IPS-15b (cell line): Measurements from ENCODE around the gene VEGFB.

ENCODE experiments used
- H3K27me3 ChIP-seq: one replicate; pipeline ENCODE4 v1.6.1; 2013; ENCODE audit warnings: low read length; ENCODE audit not compliant: control insufficient read depth, insufficient read depth
- H3K36me3 ChIP-seq: one replicate; pipeline ENCODE4 v1.6.1; 2013; ENCODE audit warnings: low read length; ENCODE audit not compliant: control insufficient read depth, insufficient read depth
- H3K4me1 ChIP-seq: one replicate; pipeline ENCODE4 v1.6.1; 2013; ENCODE audit warnings: mild to moderate bottlenecking, low read length; ENCODE audit not compliant: control insufficient read depth, insufficient read depth
- H3K4me3 ChIP-seq: one replicate; pipeline ENCODE4 v1.5.1; 2013; ENCODE audit warnings: low read depth, low read length
- H3K9ac ChIP-seq: one replicate; pipeline ENCODE4 v1.6.1; 2013; ENCODE audit warnings: low read depth, mild to moderate bottlenecking, low read length
- H3K9me3 ChIP-seq: one replicate; pipeline ENCODE4 v1.6.1; 2013; ENCODE audit warnings: mild to moderate bottlenecking, low read length; ENCODE audit not compliant: control insufficient read depth, insufficient read depth

VEGFB gene

DNA sequence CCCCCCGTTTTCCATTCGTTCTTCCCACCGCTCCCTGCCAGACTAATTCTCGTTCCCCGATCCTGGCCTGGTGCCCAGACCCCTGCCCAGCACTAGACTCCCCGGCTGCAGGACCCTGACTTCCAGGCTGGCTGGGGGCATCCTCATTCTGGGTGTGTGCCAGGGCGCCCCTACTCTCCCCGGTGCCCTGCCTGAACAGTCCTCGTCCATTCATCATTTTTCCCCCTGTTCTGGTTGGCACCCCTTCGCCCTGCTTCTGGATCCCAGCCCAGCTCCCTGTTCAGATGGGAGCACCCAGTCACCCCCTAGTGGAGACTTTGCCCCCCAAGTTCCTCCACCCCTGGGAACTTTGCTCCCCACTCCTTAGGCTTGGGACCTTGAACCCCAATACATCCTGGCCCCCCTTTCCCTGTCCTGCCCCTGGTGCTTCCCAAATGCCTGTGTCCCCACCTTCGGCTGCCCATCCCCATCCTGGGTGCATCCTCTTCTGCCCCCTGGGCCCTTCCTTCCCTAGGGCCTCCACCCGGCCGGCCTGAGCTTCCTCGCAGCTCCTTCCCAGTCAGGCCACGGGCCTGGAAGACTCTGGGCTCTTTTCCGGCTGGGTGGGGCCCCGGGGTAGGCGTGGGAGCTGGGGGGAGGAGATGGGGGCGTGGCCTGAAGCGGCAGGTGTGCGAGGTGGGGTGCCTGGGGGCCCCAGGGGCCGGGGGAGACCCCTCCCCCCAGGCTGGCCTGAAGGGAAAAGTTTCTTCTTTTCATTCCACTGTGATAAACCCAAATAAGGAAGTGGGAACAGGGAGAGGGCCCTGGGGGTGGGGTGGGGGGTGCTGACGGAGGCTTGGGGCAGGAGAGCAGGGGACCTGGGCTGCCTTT is 17.9 kb downstream of the VEGFB start:
- H3K4me1 ChIP-seq: peaks cover 33% of the 10 kb centered on the region

DNA sequence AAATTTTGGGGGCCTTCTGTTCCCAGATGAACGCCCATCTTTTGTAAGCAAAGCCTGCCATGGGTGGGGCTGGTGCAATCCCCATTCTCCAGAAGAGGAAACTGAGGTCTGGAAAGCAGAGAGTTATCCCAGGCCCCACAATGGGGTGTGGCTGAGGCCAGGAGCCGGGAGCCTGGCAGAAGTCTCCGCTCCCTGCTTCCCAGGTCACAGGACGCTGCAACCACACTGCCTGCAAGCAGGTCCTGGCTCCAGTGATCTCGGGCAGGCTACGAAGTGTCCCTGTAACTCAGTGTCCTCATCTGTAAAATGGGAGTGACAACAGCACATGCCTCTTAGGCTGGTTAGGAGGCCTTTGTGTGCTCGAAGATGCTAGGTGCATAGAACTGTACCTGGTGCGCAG is 18.7 kb downstream of the VEGFB start:
- Histone ChIP-seq H3K4me1 (peaks cover 30% of the 10 kb centered on the region), H3K9me3 (no peaks in the 10 kb centered on the region), H3K9ac (peak overlapping the region; percentile 16), H3K4me3 (peak overlapping the region; percentile 41), H3K27me3 (no peaks in the 10 kb centered on the region), H3K36me3 (peaks cover 36% of the 10 kb centered on the region)

More for the DNA sequence above, 17.9 kb downstream of the VEGFB start:
- Histone ChIP-seq H3K9me3 (no peaks in the 10 kb centered on the region), H3K9ac (peak overlapping the region; percentile 79), H3K36me3 (peaks cover 34% of the 10 kb centered on the region), H3K4me3 (peak overlapping the region; percentile 91), H3K27me3 (no peaks in the 10 kb centered on the region)

DNA sequence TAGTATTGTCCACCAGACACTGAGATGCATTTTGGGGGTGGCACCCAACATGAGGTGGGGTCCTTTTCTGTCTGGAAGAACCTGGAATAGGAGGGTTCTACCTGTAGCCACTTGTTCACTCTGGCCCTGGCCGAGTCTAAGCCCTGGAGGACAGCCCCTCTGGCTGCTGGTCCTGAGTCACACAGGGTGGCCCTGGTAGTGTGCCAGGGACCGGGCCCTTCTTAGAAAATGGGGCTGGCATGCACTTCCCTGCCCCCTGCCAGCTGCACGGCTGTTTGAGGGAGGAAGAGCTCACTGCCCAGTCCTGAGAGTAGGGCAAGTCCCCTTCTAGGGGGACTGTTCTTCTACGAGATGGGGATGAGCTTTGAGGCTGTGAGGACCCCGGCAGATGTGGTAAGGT is 19.1 kb downstream of the VEGFB start:
- Histone ChIP-seq H3K36me3 (peaks cover 41% of the 10 kb centered on the region), H3K4me3 (peak overlapping the region; percentile 41)

DNA sequence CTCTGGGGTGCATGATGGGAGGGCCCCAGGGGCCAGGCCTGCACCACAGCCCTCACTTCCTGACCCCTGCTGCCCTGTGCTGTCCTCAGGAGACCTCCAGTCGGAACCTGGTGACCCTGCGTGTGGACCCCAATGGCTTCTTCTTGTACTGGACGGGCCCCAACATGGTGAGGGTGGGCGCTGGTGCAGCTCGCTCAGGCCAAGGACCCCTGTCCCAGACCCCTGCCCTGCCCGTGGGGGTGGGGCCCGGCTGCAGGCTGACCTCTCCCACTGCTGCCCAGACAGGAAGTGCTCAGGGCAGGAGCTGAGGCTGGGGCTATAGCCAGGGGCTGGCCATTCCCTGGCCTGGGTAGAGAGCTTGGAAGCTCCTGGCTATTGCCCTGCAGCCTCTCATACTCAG is 19.9 kb downstream of the VEGFB start:
- peaks cover 17% of the 10 kb centered on the region for H3K4me1 ChIP-seq
- no peaks in the 10 kb centered on the region for H3K9me3 ChIP-seq
- H3K27me3 ChIP-seq: no peaks in the 10 kb centered on the region
- H3K36me3 ChIP-seq: peaks cover 49% of the 10 kb centered on the region
- no peak overlapping the region for H3K9ac ChIP-seq
- no peak overlapping the region for H3K4me3 ChIP-seq

More for the DNA sequence above, 19.1 kb downstream of the VEGFB start:
- Histone ChIP-seq H3K9ac (no peak overlapping the region), H3K9me3 (no peaks in the 10 kb centered on the region), H3K27me3 (no peaks in the 10 kb centered on the region), H3K4me1 (peaks cover 25% of the 10 kb centered on the region)

DNA sequence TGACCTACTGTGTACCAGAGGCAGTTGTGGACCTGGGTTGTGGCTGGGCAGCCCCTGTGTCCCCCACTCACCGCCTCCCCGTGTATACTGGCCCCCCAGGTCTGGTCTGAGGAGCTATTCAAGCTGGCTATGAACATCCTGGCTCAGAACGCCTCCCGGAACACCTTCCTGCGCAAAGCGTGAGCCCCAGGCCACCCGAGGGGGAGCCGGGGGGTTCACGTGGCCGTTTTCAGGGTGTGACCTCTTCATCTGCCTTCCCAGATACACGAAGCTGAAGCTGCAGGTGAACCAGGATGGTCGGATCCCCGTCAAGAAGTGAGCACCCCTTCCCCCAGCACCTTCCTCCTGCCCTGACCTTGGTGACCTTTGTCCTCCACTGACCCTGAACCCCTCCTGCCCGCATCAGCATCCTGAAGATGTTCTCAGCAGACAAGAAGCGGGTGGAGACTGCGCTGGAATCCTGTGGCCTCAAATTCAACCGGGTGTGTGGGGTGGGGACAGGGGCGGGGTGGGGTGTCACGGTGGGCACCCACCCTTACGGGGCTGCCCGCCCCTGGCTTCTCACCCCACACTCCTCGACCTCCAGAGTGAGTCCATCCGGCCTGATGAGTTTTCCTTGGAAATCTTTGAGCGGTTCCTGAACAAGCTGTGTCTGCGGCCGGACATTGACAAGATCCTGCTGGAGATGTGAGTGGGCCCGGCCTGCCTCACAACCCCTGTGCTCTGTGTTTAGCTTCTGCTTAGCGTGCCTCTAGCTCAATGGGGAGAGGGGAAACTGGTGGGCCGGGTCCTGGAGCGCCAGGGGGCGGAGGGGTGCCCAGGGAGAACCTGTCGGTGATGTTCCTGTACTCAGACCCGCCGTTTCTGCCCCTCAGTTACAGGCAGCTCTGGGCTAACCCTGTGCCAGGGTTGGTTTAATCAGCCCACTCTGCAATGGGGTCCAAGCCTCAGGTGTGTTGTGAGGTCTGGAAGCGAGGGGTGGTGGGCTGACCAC is 21.0 kb downstream of the VEGFB start:
- Histone ChIP-seq H3K4me3 (no peak overlapping the region), H3K9me3 (no peaks in the 10 kb centered on the region), H3K27me3 (no peaks in the 10 kb centered on the region), H3K36me3 (peaks cover 60% of the 10 kb centered on the region), H3K9ac (no peak overlapping the region), H3K4me1 (peaks cover 8% of the 10 kb centered on the region)

DNA sequence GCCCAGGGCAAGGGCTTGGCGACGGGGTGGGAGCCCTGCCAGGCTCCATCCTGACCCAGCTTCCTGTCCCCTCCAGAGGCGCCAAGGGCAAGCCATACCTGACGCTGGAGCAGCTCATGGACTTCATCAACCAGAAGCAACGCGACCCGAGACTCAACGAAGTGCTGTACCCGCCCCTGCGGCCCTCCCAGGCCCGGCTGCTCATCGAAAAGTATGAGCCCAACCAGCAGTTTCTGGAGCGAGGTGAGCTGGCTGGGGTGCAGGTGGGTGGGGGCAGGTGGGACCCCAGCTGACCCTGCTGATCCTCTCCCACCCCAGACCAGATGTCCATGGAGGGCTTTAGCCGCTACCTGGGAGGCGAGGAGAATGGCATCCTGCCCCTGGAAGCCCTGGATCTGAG is 21.9 kb downstream of the VEGFB start:
- H3K27me3 ChIP-seq: no peaks in the 10 kb centered on the region
- no peaks in the 10 kb centered on the region for H3K9me3 ChIP-seq
- no peak overlapping the region for H3K4me3 ChIP-seq
- H3K4me1 ChIP-seq: peaks cover 6% of the 10 kb centered on the region
- H3K9ac ChIP-seq: no peak overlapping the region
- peaks cover 65% of the 10 kb centered on the region for H3K36me3 ChIP-seq

DNA sequence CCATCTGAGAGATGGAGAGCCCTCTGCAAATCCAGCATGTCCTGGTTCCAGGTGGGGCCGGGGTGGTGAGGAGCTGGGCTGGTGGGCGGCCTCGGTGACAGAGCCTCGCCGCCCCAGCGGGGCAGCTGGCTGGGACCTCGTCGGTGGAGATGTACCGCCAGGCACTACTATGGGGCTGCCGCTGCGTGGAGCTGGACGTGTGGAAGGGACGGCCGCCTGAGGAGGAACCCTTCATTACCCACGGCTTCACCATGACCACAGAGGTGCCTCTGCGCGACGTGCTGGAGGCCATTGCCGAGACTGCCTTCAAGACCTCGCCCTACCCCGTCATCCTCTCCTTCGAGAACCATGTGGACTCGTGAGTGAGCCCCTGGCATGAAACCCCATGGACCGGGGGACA is 24.0 kb downstream of the VEGFB start:
- Histone ChIP-seq H3K9me3 (no peaks in the 10 kb centered on the region), H3K4me1 (peaks cover 1% of the 10 kb centered on the region), H3K4me3 (no peak overlapping the region), H3K9ac (no peak overlapping the region), H3K27me3 (no peaks in the 10 kb centered on the region), H3K36me3 (peaks cover 76% of the 10 kb centered on the region)

DNA sequence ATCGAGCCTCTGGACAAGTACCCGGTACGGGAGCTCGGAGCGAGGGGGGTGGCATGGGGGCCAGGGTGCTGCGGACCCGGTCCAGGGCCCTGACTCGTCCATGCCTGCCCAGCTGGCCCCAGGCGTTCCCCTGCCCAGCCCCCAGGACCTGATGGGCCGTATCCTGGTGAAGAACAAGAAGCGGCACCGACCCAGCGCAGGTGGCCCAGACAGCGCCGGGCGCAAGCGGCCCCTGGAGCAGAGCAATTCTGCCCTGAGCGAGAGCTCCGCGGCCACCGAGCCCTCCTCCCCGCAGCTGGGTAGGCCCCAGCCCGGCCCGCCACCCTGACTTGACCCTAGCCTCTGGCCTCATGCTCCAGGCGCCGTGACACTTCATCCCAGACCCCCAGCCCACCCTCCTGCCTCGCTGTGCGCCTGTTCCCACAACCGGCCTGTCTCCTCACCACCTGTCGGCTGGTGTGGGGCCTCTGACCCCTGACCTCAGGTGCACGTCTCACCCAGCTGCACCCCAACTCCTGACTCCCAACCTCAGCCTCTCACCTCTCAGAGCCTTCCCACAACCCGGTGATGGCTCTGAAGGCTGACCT is 24.7 kb downstream of the VEGFB start:
- Histone ChIP-seq H3K4me1 (no peaks in the 10 kb centered on the region), H3K27me3 (no peaks in the 10 kb centered on the region), H3K9me3 (no peaks in the 10 kb centered on the region), H3K4me3 (no peak overlapping the region), H3K9ac (no peak overlapping the region), H3K36me3 (peaks cover 82% of the 10 kb centered on the region)

DNA sequence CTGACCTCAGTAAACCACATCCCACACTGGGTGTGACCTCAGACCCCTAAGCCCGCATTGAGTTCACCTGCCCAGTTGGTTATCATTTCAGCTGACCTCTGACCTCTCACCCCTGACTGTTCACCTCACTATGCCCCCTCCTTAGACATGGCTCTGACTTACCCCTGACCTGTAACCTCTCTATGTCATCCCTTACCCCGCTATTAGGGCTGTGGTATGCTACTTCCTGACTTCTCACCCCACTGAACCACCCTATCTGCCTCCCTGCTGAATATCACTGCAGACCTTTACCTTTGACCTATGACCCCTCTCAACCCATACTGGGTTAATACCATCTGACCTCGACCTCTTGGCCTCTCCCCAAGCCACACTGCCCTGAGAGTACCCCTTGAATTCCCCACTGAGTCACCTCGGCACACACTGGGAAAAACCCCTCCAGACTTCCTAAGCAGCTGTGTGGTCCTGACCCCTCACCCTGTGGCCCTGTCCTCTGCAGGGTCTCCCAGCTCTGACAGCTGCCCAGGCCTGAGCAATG is 25.2 kb downstream of the VEGFB start:
- peaks cover 82% of the 10 kb centered on the region for H3K36me3 ChIP-seq
- H3K4me3 ChIP-seq: no peak overlapping the region
- no peaks in the 10 kb centered on the region for H3K9me3 ChIP-seq
- H3K27me3 ChIP-seq: no peaks in the 10 kb centered on the region
- H3K9ac ChIP-seq: no peak overlapping the region
- no peaks in the 10 kb centered on the region for H3K4me1 ChIP-seq

DNA sequence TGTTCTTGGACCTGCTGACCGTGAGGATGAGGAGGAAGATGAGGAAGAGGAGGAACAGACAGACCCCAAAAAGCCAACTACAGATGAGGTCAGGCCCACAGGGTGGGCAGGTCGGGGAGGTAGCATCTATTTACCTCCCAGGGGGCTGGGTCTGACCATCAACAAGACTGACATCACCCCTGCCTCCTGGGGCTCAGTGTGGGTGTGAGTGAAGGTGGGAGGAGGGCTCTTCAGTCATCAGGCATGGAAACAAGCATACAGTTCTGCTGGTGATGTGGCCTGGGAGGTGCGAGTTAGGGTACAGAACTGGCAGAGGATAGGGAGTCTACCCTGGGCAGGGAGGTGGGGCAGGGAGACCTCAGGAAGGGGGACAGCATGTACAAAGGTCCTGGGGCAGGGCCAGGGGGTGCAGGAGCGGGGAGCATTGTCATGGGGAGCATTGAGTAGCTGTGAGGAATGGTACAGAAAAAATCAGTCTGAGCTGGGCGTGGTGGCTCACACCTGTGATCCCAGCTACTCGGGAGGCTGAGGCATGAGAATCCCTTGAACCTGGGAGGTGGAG is 25.8 kb downstream of the VEGFB start:
- H3K4me1 ChIP-seq: no peaks in the 10 kb centered on the region
- no peaks in the 10 kb centered on the region for H3K27me3 ChIP-seq
- H3K36me3 ChIP-seq: peaks cover 77% of the 10 kb centered on the region
- no peak overlapping the region for H3K4me3 ChIP-seq
- H3K9ac ChIP-seq: no peak overlapping the region
- no peaks in the 10 kb centered on the region for H3K9me3 ChIP-seq

DNA sequence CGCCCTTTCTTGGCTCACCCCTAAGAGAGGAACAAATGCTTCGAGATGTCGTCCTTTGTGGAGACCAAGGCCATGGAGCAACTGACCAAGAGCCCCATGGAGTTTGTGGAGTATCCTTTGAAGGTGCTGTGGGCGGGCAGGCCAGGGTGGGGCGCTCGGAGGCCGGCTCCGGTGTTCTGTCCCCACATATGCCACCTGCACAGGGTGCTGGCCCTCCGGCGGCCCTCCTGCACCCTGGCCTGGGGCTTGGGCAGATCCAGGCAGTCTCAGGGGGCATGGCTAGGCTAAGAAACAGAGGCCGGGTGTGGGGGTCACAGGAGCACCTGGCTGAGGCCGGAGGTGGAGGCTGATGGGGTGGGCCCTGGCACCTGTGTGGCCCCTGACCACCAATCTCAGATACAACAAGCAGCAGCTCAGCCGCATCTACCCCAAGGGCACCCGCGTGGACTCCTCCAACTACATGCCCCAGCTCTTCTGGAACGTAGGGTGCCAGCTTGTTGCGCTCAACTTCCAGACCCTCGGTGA is 27.2 kb downstream of the VEGFB start:
- no peaks in the 10 kb centered on the region for H3K4me1 ChIP-seq
- no peak overlapping the region for H3K4me3 ChIP-seq
- H3K27me3 ChIP-seq: no peaks in the 10 kb centered on the region
- peaks cover 77% of the 10 kb centered on the region for H3K36me3 ChIP-seq
- no peak overlapping the region for H3K9ac ChIP-seq
- no peaks in the 10 kb centered on the region for H3K9me3 ChIP-seq
